Endothelial cell (in vitro differentiated cells): ENCODE results near the gene MED12L. TPM values are rescaled to one million over a fixed set of nuclear protein-coding genes. Genes with fewer than 3 reads are reported as not detected.

Experiments used
- DNase-seq: peaks from one replicate; pipeline ENCODE4 v3.0.0; 2021; ENCODE audit warnings: low spot score
- H3K27ac Mint-ChIP-seq: one replicate; pipeline ENCODE4 v1.8.0; 2021; ENCODE audit warnings: mixed read lengths, inconsistent platforms; ENCODE audit not compliant: unreplicated experiment
- H3K27me3 Mint-ChIP-seq: one replicate; pipeline ENCODE4 v1.8.0; 2021; ENCODE audit warnings: mild to moderate bottlenecking, moderate library complexity, mixed read lengths, inconsistent platforms; ENCODE audit not compliant: unreplicated experiment
- H3K36me3 Mint-ChIP-seq: one replicate; pipeline ENCODE4 v1.8.0; 2021; ENCODE audit warnings: mild to moderate bottlenecking, low read depth, mixed read lengths, inconsistent platforms; ENCODE audit not compliant: unreplicated experiment
- H3K4me1 Mint-ChIP-seq: one replicate; pipeline ENCODE4 v1.8.0; 2021; ENCODE audit warnings: mild to moderate bottlenecking, mixed read lengths, inconsistent platforms; ENCODE audit not compliant: unreplicated experiment
- H3K4me3 Mint-ChIP-seq: one replicate; pipeline ENCODE4 v1.8.0; 2021; ENCODE audit warnings: mild to moderate bottlenecking, mixed read lengths, inconsistent platforms; ENCODE audit not compliant: unreplicated experiment
- H3K9me3 Mint-ChIP-seq: one replicate; pipeline ENCODE4 v1.8.0; 2021; ENCODE audit warnings: mixed read lengths, inconsistent platforms; ENCODE audit not compliant: unreplicated experiment
- total RNA-seq: library from RNA; stranded (reverse); fragmentation: NEBNext Ultra II Directional; extraction: Animal tissue kit (Norgen Biotek cat#: 25700); gene quantifications from one replicate; pipeline ENCODE4 v1.2.1, GENCODE V29; 2021; ENCODE audit not compliant: unreplicated experiment
- TF ChIP-seq, protein P1 (sequence below): fragments of 200-600 bp; sonication (generic); IDR thresholded peaks from one replicate; pipeline ENCODE4 v1.5.0; 2021; ENCODE audit warnings: antibody characterized with exemption; ENCODE audit not compliant: unreplicated experiment

MED12L gene
- total RNA-seq, 1 donor from 2014 or later = 4.4 TPM

DNA sequence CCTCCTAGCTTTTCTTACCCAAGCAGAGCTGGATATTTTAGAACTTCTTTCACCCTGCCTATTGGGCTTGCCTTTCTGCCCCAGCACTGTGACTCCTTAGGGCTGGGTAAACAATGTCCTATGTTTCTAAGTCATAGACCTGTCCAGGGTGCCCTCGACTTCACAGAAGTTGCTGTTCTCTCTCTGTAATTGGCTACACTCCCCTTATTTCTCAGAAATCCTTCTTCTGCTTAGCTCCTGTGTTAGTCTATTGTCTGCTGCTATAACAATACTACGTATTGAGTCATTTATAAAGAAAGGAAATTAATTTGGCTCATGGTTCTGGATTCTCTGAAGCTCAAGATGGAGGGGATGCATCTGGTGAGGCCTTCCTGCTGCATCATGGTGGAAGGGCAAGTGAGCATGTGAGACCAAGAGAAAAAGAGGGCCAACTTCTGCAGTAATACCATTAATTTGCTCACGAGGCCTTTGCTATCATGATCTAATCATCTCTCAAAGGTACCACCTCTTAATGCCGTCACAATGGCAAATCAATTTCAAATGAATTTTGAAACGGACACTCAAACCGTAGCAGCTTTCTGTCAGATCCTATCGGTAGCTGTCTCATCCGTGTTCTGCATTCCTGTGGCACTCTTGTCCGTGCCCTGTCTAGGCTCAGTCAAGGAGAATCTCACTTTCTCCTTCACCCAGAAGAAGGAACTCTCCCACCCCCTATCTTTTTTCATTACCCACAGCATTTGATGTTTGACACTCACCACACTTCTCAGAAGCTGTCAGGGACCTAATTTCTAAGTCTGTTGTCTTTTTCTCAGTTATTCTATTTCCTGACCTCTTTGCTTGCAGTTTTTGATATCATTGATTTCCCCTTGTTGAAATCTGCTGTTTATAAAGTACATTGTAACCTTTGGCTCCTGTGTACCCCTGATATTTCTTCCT is 139.8 kb downstream of the MED12L start:
- peaks cover 5% of the 10 kb centered on the region for H3K27me3 Mint-ChIP-seq
- DNase-seq = no peak
- H3K9me3 Mint-ChIP-seq = peaks cover 6% of the 10 kb centered on the region

DNA sequence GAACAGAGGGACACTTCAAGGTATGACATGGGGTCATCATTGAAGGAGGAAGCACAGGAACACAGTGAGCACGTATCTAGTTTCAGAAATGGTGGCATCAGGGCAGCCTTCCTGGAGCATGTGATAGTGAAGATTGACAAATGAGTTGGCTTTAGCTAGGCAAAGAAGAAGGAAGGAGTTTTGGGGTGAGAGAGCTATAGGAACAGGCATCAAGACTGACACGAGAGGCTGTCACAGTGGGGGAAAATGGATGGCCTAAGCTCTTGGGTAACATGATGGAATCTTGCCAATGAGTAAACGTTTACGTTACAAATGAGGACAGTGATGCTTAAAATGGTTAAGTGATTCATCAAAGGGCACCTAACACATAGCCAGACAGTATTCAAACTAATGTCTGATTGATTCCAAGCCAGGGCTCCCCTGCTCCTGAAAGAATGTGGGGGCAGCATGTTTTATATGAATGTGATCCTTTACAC is 140.7 kb downstream of the MED12L start:
- TF ChIP-seq, protein P1, sequence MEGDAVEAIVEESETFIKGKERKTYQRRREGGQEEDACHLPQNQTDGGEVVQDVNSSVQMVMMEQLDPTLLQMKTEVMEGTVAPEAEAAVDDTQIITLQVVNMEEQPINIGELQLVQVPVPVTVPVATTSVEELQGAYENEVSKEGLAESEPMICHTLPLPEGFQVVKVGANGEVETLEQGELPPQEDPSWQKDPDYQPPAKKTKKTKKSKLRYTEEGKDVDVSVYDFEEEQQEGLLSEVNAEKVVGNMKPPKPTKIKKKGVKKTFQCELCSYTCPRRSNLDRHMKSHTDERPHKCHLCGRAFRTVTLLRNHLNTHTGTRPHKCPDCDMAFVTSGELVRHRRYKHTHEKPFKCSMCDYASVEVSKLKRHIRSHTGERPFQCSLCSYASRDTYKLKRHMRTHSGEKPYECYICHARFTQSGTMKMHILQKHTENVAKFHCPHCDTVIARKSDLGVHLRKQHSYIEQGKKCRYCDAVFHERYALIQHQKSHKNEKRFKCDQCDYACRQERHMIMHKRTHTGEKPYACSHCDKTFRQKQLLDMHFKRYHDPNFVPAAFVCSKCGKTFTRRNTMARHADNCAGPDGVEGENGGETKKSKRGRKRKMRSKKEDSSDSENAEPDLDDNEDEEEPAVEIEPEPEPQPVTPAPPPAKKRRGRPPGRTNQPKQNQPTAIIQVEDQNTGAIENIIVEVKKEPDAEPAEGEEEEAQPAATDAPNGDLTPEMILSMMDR = no peak
- Mint-ChIP-seq H3K9me3 (no peaks in the 10 kb centered on the region), H3K27me3 (peaks cover 1% of the 10 kb centered on the region), H3K4me1 (peaks cover 27% of the 10 kb centered on the region), H3K36me3 (peaks cover 8% of the 10 kb centered on the region), H3K4me3 (no peak overlapping the region), H3K27ac (no peak overlapping the region)
- no peak for DNase-seq

More for the DNA sequence above, 139.8 kb downstream of the MED12L start:
- Mint-ChIP-seq H3K36me3 (peaks cover 14% of the 10 kb centered on the region), H3K27ac (no peak overlapping the region), H3K4me3 (no peak overlapping the region), H3K4me1 (peaks cover 19% of the 10 kb centered on the region)
- TF ChIP-seq, protein P1 = no peak

DNA sequence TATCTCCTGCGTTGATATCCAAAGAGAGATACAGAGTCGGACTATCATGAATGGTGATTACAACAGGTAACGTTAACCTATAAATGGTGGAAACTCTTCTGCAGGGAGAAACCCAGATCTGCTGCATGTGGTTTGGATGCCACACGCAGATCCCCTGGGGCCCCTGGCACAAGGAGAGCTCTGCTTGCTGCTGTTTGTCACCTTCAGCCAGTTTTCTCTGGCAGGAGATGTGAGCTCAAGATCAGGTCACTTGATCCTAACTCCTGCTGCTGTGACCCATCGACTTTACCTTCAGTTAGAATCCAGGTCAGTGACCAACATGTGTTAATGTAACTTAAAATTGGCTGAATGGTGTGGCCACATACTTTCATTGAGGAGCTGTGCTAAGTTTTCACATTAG is 141.4 kb downstream of the MED12L start:
- peaks cover 32% of the 10 kb centered on the region for H3K4me1 Mint-ChIP-seq
- TF ChIP-seq, protein P1 = no peak
- H3K4me3 Mint-ChIP-seq = no peak overlapping the region
- DNase-seq = no peak
- peaks cover 1% of the 10 kb centered on the region for H3K27me3 Mint-ChIP-seq
- H3K36me3 Mint-ChIP-seq = peaks cover 8% of the 10 kb centered on the region
- no peak overlapping the region for H3K27ac Mint-ChIP-seq
- H3K9me3 Mint-ChIP-seq = no peaks in the 10 kb centered on the region

DNA sequence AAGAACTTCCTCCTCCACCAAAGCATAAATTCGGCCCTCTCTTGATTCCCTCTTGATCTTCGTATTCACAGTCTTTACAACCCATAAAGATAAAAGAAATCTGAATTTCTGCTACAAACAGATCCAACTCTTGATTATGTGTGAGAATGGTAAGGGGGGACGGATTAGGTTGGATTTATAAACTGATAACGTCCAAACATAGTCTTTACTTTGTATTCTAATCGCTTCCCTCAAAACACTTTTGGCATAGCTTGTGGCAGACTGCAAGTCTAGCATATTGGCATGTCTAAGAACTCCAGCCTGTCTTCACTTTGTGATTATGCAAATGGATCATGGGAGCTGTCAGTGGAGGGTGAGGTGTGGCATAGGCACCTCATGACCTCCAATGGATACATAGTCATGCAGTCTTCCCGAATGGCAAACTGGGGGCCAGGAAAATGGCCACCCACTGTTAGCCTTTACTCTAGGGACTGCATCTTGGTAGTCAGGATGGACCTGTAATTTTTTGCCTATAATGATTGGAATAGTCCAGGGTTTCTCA is 141.9 kb downstream of the MED12L start:
- TF ChIP-seq, protein P1 = no peak
- Mint-ChIP-seq H3K9me3 (no peaks in the 10 kb centered on the region), H3K4me1 (peaks cover 32% of the 10 kb centered on the region), H3K27me3 (peaks cover 1% of the 10 kb centered on the region), H3K36me3 (peaks cover 3% of the 10 kb centered on the region), H3K27ac (no peak overlapping the region), H3K4me3 (no peak overlapping the region)
- no peak for DNase-seq
